PC-9 (cell line): ENCODE measurements around the gene KRT34.

Experiments
- EZH2 ChIP-seq: fragments of 200-600 bp; sonication (generic); IDR thresholded peaks from 2 replicates; pipeline ENCODE4 v1.8.0; 2017; ENCODE audit warnings: antibody characterized with exemption, low read depth
- TF ChIP-seq, protein P1 (sequence below): fragments of 200-600 bp; sonication (generic); conservative IDR thresholded peaks from 2 replicates; pipeline ENCODE4 v1.6.1; 2017; ENCODE audit warnings: mixed run types, antibody characterized with exemption, mild to moderate bottlenecking, moderate library complexity

DNA sequence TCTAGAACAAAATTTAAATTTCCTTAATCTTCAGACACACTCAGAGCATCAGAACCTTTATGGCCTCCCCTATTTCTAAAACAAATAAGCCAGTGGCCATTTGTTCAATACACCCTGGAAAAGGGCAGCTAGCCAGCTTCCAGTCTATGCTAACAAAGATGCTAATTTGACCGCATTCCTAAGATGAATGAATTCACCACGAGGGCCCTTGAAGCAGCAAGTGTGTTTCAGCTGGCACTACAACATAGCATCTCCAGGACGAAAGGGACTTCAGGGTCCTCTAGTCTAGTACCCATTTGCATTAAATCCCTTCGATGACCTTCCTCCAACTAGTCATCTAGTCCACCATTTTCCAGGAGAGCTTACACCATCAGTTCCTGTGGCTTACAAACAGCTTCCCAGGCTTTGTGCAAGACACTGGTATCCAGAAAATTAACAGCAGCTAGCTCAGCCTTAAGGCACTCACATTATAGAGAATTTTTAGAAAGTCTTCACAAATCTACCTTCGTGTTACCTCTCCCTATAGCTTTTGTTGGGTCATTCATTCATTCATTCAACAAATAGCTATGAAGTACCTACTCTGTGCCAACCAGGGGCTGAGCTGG is 31.3 kb upstream of the KRT34 start:
- TF ChIP-seq EZH2, result no peak
- TF ChIP-seq, protein P1, sequence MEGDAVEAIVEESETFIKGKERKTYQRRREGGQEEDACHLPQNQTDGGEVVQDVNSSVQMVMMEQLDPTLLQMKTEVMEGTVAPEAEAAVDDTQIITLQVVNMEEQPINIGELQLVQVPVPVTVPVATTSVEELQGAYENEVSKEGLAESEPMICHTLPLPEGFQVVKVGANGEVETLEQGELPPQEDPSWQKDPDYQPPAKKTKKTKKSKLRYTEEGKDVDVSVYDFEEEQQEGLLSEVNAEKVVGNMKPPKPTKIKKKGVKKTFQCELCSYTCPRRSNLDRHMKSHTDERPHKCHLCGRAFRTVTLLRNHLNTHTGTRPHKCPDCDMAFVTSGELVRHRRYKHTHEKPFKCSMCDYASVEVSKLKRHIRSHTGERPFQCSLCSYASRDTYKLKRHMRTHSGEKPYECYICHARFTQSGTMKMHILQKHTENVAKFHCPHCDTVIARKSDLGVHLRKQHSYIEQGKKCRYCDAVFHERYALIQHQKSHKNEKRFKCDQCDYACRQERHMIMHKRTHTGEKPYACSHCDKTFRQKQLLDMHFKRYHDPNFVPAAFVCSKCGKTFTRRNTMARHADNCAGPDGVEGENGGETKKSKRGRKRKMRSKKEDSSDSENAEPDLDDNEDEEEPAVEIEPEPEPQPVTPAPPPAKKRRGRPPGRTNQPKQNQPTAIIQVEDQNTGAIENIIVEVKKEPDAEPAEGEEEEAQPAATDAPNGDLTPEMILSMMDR, result no peak
